ENCODE data around the gene CCSER1. TPM values are rescaled to one million over a fixed set of nuclear protein-coding genes. Genes with fewer than 3 reads are reported as not detected.
"Not testable (repeated sequence)": the region's sequence is repeated elsewhere in the genome, so short reads cannot be mapped to it uniquely, and the experiment has no call there.

CCSER1 gene
- total and polyA plus RNA-seq, 2 experiments from 2014 or later, result 2.9 to 3.4 TPM

GRCh38 chr4:91448668-91449330 lies 1321.6 kb downstream of the CCSER1 start:
- no peak overlapping the region for H3K27ac ChIP-seq (ENCODE audit: low read depth)
- no peak for ATAC-seq
- H3K27me3 ChIP-seq (ENCODE audit: insufficient read depth), result no peaks in the 10 kb centered on the region
- Mint-ChIP-seq H3K27me3 (ENCODE audit: insufficient read depth, low read depth, poor library complexity) (peaks cover 5% of the 10 kb centered on the region), H3K9me3 (no peaks in the 10 kb centered on the region), H3K27ac (peak overlapping the region; percentile 73), H3K4me3 (no peak overlapping the region), H3K36me3 (ENCODE audit: low read depth) (no peaks in the 10 kb centered on the region), H3K4me1 (peaks cover 20% of the 10 kb centered on the region)
- H3K4me1 ChIP-seq (ENCODE audit: insufficient read depth), result no peaks in the 10 kb centered on the region
- H4K20me1 ChIP-seq (replicated peaks; ENCODE audit: insufficient read depth), result no peaks in the 10 kb centered on the region
- no peak overlapping the region for H3K4me3 ChIP-seq
- H3F3A ChIP-seq (replicated peaks; ENCODE audit: low read depth), result no peaks in the 10 kb centered on the region
- no peak overlapping the region for H3K4me2 ChIP-seq
- H3K9me2 ChIP-seq (ENCODE audit: insufficient read depth), result no peaks in the 10 kb centered on the region
- DNase-seq (ENCODE audit: low spot score), result peak; percentile 3
- H3K79me2 ChIP-seq (replicated peaks; ENCODE audit: insufficient read depth), result no peaks in the 10 kb centered on the region
- TF ChIP-seq, protein P1, sequence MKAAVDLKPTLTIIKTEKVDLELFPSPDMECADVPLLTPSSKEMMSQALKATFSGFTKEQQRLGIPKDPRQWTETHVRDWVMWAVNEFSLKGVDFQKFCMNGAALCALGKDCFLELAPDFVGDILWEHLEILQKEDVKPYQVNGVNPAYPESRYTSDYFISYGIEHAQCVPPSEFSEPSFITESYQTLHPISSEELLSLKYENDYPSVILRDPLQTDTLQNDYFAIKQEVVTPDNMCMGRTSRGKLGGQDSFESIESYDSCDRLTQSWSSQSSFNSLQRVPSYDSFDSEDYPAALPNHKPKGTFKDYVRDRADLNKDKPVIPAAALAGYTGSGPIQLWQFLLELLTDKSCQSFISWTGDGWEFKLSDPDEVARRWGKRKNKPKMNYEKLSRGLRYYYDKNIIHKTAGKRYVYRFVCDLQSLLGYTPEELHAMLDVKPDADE (IDR thresholded peaks at IDR 0.05), result no peak
- no peak for TF ChIP-seq EZH2phosphoT487 (IDR thresholded peaks at IDR 0.05; ENCODE audit: unreplicated experiment)
- no peak for TF ChIP-seq POLR2AphosphoS5 (IDR thresholded peaks at IDR 0.05; ENCODE audit: low read depth)
- no peak overlapping the region for H2AFZ ChIP-seq
- no peaks in the 10 kb centered on the region for H3K36me3 ChIP-seq (ENCODE audit: insufficient read depth)

GRCh38 chr4:91454111-91454510 lies 1326.9 kb downstream of the CCSER1 start:
- Histone ChIP-seq H3F3A (replicated peaks; ENCODE audit: low read depth) (no peaks in the 10 kb centered on the region), H3K4me1 (ENCODE audit: insufficient read depth) (no peaks in the 10 kb centered on the region), H4K20me1 (replicated peaks; ENCODE audit: insufficient read depth) (no peaks in the 10 kb centered on the region), H3K9me2 (ENCODE audit: insufficient read depth) (no peaks in the 10 kb centered on the region), H3K27ac (ENCODE audit: low read depth) (no peak overlapping the region), H3K27me3 (ENCODE audit: insufficient read depth) (no peaks in the 10 kb centered on the region), H3K4me2 (no peak overlapping the region), H2AFZ (no peak overlapping the region), H3K4me3 (no peak overlapping the region), H3K79me2 (replicated peaks; ENCODE audit: insufficient read depth) (no peaks in the 10 kb centered on the region), H3K36me3 (ENCODE audit: insufficient read depth) (no peaks in the 10 kb centered on the region)
- Mint-ChIP-seq H3K4me3 (no peak overlapping the region), H3K9me3 (no peaks in the 10 kb centered on the region), H3K4me1 (peaks cover 19% of the 10 kb centered on the region), H3K36me3 (ENCODE audit: low read depth) (no peaks in the 10 kb centered on the region), H3K27ac (peak overlapping the region; percentile 25), H3K27me3 (ENCODE audit: insufficient read depth, low read depth, poor library complexity) (no peaks in the 10 kb centered on the region)
- TF ChIP-seq, protein P2, sequence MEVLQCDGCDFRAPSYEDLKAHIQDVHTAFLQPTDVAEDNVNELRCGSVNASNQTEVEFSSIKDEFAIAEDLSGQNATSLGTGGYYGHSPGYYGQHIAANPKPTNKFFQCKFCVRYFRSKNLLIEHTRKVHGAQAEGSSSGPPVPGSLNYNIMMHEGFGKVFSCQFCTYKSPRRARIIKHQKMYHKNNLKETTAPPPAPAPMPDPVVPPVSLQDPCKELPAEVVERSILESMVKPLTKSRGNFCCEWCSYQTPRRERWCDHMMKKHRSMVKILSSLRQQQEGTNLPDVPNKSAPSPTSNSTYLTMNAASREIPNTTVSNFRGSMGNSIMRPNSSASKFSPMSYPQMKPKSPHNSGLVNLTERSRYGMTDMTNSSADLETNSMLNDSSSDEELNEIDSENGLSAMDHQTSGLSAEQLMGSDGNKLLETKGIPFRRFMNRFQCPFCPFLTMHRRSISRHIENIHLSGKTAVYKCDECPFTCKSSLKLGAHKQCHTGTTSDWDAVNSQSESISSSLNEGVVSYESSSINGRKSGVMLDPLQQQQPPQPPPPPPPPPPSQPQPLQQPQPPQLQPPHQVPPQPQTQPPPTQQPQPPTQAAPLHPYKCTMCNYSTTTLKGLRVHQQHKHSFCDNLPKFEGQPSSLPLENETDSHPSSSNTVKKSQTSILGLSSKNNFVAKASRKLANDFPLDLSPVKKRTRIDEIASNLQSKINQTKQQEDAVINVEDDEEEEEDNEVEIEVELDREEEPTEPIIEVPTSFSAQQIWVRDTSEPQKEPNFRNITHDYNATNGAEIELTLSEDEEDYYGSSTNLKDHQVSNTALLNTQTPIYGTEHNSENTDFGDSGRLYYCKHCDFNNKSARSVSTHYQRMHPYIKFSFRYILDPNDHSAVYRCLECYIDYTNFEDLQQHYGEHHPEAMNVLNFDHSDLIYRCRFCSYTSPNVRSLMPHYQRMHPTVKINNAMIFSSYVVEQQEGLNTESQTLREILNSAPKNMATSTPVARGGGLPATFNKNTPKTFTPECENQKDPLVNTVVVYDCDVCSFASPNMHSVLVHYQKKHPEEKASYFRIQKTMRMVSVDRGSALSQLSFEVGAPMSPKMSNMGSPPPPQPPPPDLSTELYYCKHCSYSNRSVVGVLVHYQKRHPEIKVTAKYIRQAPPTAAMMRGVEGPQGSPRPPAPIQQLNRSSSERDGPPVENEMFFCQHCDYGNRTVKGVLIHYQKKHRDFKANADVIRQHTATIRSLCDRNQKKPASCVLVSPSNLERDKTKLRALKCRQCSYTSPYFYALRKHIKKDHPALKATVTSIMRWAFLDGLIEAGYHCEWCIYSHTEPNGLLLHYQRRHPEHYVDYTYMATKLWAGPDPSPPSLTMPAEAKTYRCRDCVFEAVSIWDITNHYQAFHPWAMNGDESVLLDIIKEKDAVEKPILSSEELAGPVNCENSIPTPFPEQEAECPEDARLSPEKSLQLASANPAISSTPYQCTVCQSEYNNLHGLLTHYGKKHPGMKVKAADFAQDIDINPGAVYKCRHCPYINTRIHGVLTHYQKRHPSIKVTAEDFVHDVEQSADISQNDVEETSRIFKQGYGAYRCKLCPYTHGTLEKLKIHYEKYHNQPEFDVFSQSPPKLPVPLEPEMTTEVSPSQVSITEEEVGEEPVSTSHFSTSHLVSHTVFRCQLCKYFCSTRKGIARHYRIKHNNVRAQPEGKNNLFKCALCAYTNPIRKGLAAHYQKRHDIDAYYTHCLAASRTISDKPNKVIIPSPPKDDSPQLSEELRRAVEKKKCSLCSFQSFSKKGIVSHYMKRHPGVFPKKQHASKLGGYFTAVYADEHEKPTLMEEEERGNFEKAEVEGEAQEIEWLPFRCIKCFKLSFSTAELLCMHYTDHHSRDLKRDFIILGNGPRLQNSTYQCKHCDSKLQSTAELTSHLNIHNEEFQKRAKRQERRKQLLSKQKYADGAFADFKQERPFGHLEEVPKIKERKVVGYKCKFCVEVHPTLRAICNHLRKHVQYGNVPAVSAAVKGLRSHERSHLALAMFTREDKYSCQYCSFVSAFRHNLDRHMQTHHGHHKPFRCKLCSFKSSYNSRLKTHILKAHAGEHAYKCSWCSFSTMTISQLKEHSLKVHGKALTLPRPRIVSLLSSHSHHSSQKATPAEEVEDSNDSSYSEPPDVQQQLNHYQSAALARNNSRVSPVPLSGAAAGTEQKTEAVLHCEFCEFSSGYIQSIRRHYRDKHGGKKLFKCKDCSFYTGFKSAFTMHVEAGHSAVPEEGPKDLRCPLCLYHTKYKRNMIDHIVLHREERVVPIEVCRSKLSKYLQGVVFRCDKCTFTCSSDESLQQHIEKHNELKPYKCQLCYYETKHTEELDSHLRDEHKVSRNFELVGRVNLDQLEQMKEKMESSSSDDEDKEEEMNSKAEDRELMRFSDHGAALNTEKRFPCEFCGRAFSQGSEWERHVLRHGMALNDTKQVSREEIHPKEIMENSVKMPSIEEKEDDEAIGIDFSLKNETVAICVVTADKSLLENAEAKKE (CRISPR knock-in tag; IDR thresholded peaks at IDR 0.05), result 0 out of 2 replicates have a peak, but pooled peaks have one; percentile 74
- TF ChIP-seq, protein P1 (IDR thresholded peaks at IDR 0.05), result no peak
- no peak for TF ChIP-seq NANOG (IDR thresholded peaks at IDR 0.05; ENCODE audit: borderline replicate concordance)
- DNase-seq (ENCODE audit: low spot score), result peak; percentile 44
- ATAC-seq, result peak; percentile 50; the same call in 1 of the 3 replicates

- H4K20me1 ChIP-seq (replicated peaks; ENCODE audit: insufficient read depth); H3K27ac ChIP-seq (ENCODE audit: low read depth); H3K36me3 ChIP-seq (ENCODE audit: insufficient read depth); H3K79me2 ChIP-seq (replicated peaks; ENCODE audit: insufficient read depth); ATAC-seq; H3K27me3 Mint-ChIP-seq (ENCODE audit: insufficient read depth, low read depth, poor library complexity); H3K4me1 Mint-ChIP-seq; H3F3A ChIP-seq (replicated peaks; ENCODE audit: low read depth); H3K4me3 Mint-ChIP-seq; H3K27ac Mint-ChIP-seq; H3K36me3 Mint-ChIP-seq (ENCODE audit: low read depth); H3K4me2 ChIP-seq; DNase-seq (ENCODE audit: low spot score); H3K4me1 ChIP-seq (ENCODE audit: insufficient read depth); H3K4me3 ChIP-seq; H3K9me2 ChIP-seq (ENCODE audit: insufficient read depth); H3K27me3 ChIP-seq (ENCODE audit: insufficient read depth); H2AFZ ChIP-seq: not testable (repeated sequence)
- peaks cover 23% of the 10 kb centered on the region for H3K9me3 Mint-ChIP-seq
Observed at GRCh38 chr4:91462566-91462965, 1335.4 kb downstream of the CCSER1 start.
